A673 (cell line): ENCODE measurements around the gene GALNT9. TPM values are rescaled to one million over a fixed set of nuclear protein-coding genes. Genes with fewer than 3 reads are reported as not detected.

Experiments
- BruUV-seq: library from RNA; stranded (reverse); fragments of 400-500 nt; replicated peaks from 2 replicates; lab custom pipeline; 2021; lab: Mats Ljungman, UMichigan
- CTCF ChIA-PET: fragments of 300-600 bp; sonication (Branson Sonifier 250); formaldehyde crosslinking; loops from one replicate; lab custom pipeline; 2022; ENCODE audit warnings: antibody characterized with exemption; lab: Charles Lee
- POLR2A ChIA-PET: fragments of 300-600 bp; sonication (Branson Sonifier 250); formaldehyde crosslinking; loops from one replicate; lab custom pipeline; 2022; ENCODE audit warnings: antibody characterized with exemption; ENCODE audit not compliant: low non-redundant PET; lab: Charles Lee
- DNase-seq: peaks from one replicate; pipeline ENCODE4 v3.0.0-alpha.2; 2015; ENCODE audit warnings: low spot score
- H3K27ac ChIP-seq: fragments of 200-600 bp; sonication (generic); 2 replicates; pipeline ENCODE4 v1.5.1; 2016; ENCODE audit warnings: mixed run types, low read depth, mild to moderate bottlenecking, mixed read lengths, antibody characterized with exemption, low read length; ENCODE audit not compliant: poor library complexity, severe bottlenecking
- H3K27me3 ChIP-seq: fragments of 200-600 bp; sonication (generic); replicated peaks from 2 replicates; pipeline ENCODE4 v1.6.1; 2017; ENCODE audit warnings: mixed run types, low read depth, mild to moderate bottlenecking, mixed read lengths, antibody characterized with exemption, low read length; ENCODE audit not compliant: insufficient read depth, poor library complexity
- H3K36me3 ChIP-seq: fragments of 200-600 bp; sonication (generic); 2 replicates; pipeline ENCODE4 v1.6.1; 2016; ENCODE audit warnings: mixed run types, mild to moderate bottlenecking, mixed read lengths, antibody characterized with exemption, low read length; ENCODE audit not compliant: insufficient read depth, poor library complexity, severe bottlenecking
- H3K4me1 ChIP-seq: fragments of 200-600 bp; sonication (generic); 2 replicates; pipeline ENCODE4 v1.6.1; 2017; ENCODE audit warnings: mixed run types, mild to moderate bottlenecking, mixed read lengths, antibody characterized with exemption, low read length; ENCODE audit not compliant: insufficient read depth, poor library complexity, severe bottlenecking
- H3K4me3 ChIP-seq: fragments of 200-600 bp; sonication (generic); 2 replicates; pipeline ENCODE4 v1.5.1; 2016; ENCODE audit warnings: low read depth, mixed run types, mild to moderate bottlenecking, mixed read lengths, low read length; ENCODE audit not compliant: poor library complexity, severe bottlenecking
- H3K9me3 ChIP-seq: fragments of 200-600 bp; sonication (generic); 2 replicates; pipeline ENCODE4 v1.6.1; 2016; ENCODE audit warnings: mixed run types, low read depth, mild to moderate bottlenecking, mixed read lengths, antibody characterized with exemption, low read length; ENCODE audit not compliant: poor library complexity, severe bottlenecking
- EZH2 ChIP-seq: fragments of 200-600 bp; sonication (generic); IDR thresholded peaks from 2 replicates; pipeline ENCODE4 v1.6.1; 2017; ENCODE audit warnings: borderline replicate concordance, low read depth, mild to moderate bottlenecking, mixed read lengths, antibody characterized with exemption, low read length; ENCODE audit not compliant: poor library complexity, severe bottlenecking
- intact Hi-C: fragments of 100-400 bp; cut with micrococcal nuclease; formaldehyde crosslinking; loops from one replicate; pipeline ENCODE4 v1.10.0; 2022; ENCODE audit not compliant: unreplicated experiment
- total RNA-seq: library from RNA; stranded (reverse); gene quantifications from 2 replicates; pipeline ENCODE4 v1.2.3, GENCODE V29; 2021
- TF ChIP-seq, protein P1 (sequence below): fragments of 300-800, 200-600 bp; sonication (generic); conservative IDR thresholded peaks from 2 replicates; pipeline ENCODE4 v1.5.1; 2017; ENCODE audit warnings: low read depth, mild to moderate bottlenecking, antibody characterized with exemption, low read length, moderate library complexity, mixed read lengths

The GALNT9 gene
- total RNA-seq, 1 experiment from 2014 or later, result 7.4 TPM

DNA sequence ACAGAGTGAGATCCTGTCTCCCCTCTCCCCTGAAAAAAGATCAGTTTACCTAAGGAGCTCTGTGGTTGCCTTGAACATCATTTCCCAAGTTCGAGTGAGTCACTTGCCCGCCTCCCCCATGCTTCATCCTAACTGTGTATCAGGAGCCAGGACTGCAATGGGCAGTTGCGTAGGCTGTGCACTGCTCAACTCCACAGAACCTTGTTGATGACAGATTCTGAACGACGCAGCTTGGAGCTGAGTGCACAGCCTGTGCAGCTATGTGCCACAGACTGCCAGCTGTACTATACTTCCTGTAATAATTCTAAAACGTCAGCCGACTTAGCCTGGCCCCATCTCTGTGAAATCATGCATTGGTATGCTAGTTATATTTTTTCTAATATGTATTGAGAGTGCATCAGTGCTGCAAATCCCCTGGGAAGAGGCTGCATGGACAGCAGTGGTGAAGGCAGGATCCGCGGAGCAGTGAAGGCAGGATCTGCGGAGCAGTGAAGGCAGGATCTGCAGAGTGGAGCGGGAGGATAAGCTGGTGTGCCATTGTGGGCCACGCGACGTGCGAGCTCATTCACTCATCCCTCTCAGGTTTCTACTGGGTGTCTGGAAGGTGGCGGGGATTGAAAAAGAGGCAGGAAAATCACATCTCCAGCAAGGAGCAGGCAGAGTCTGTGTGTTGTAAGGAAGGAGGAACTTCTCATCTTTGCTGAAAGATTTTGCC lies 80.8 kb downstream of the GALNT9 start:
- Histone ChIP-seq H3K4me1 (peaks cover 9% of the 10 kb centered on the region), H3K27me3 (no peaks in the 10 kb centered on the region), H3K27ac (no peak overlapping the region), H3K9me3 (no peaks in the 10 kb centered on the region), H3K36me3 (no peaks in the 10 kb centered on the region), H3K4me3 (no peak overlapping the region)
- ChIA-PET POLR2A (no interaction called here), CTCF (interaction anchor here (0.9 kb wide), 1 partner anchor 95 kb away, joined by 3 read pairs; no protein-coding TSS in a partner anchor)
- no peak for DNase-seq
- TF ChIP-seq, protein P1, sequence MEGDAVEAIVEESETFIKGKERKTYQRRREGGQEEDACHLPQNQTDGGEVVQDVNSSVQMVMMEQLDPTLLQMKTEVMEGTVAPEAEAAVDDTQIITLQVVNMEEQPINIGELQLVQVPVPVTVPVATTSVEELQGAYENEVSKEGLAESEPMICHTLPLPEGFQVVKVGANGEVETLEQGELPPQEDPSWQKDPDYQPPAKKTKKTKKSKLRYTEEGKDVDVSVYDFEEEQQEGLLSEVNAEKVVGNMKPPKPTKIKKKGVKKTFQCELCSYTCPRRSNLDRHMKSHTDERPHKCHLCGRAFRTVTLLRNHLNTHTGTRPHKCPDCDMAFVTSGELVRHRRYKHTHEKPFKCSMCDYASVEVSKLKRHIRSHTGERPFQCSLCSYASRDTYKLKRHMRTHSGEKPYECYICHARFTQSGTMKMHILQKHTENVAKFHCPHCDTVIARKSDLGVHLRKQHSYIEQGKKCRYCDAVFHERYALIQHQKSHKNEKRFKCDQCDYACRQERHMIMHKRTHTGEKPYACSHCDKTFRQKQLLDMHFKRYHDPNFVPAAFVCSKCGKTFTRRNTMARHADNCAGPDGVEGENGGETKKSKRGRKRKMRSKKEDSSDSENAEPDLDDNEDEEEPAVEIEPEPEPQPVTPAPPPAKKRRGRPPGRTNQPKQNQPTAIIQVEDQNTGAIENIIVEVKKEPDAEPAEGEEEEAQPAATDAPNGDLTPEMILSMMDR, result no peak
- no peak for TF ChIP-seq EZH2
- BruUV-seq, result no TSS peak
- intact Hi-C loops, result no loop called here

DNA sequence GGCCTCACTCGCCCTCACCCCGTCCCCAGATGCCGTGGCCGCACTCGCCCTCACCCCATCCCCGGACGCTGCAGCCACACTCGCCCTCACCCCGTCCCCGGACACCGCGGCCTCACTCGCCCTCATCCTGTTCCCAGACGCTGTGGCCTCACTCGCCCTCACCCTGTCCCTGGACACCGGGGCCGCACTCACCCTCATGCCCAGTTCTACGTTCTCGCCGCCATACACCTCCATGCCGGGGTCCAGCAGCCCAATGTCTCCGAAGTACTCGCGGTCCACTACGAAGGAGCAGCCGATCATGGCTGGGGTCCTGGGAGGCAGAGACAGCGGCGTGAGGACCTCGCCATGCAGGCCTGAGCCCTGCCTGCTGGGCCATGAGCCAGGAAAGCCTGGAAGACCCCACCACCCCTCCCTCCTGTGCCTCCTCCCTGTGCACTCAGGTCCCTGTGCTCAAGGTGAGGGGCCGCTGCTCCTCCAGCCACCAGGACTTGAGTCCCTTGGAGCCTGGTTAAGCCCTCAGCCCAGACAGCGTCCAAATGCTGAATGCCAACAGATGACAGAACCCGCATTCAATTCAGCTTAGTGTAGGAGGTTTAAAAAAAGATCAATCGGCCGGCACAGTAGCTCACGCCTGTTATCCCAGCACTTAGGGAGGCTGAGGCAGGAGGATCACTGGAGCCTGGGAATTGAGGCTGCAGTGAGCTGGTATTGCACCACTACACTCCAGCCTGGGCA lies 81.5 kb downstream of the GALNT9 start:
- ChIA-PET POLR2A (no interaction called here), CTCF (interaction anchor here (0.9 kb wide), 1 partner anchor 94 kb away, joined by 3 read pairs; no protein-coding TSS in a partner anchor)
- H3K27me3 ChIP-seq, result no peaks in the 10 kb centered on the region
- no TSS peak for BruUV-seq
- intact Hi-C loops, result no loop called here
- DNase-seq, result no peak
- H3K4me3 ChIP-seq, result no peak overlapping the region
- no peak for TF ChIP-seq EZH2
- TF ChIP-seq, protein P1, result no peak
- H3K9me3 ChIP-seq, result no peaks in the 10 kb centered on the region
- H3K36me3 ChIP-seq, result no peaks in the 10 kb centered on the region
- H3K27ac ChIP-seq, result no peak overlapping the region
- H3K4me1 ChIP-seq, result peaks cover 9% of the 10 kb centered on the region

DNA sequence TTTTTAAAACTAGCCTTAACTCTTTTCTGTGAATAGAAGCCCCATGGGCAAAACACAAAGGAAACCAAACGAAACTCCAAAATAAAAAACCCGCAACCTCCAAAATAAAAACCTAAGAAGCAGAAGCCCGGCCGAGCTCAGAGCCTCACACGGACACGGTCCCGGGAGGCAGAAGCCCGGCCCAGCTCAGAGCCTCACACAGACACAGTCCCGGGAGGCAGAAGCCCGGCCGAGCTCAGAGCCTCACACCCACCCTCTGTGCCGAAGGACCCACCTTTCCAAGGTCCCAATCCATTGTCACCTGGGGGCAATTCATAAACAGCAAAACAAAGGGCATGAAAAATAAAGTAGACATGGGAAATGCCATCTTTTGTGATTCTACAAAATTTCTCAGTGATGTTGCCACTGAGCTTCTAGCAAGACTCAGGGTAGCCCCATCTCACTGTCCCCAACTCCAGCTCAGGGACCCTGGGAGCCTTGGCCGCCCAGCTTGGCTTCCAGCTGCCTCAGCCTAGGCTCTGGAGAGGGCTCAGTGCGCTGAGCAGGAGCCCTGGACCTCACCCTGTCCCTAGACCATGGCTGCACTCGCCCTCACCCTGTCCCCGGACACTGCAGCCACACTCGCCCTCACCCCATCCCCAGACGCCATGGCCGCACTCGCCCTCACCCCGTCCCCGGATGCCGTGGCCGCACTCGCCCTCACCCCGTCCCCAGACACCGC lies 82.2 kb downstream of the GALNT9 start:
- intact Hi-C loops, result no loop called here
- Histone ChIP-seq H3K4me1 (peaks cover 9% of the 10 kb centered on the region), H3K36me3 (no peaks in the 10 kb centered on the region), H3K27ac (no peak overlapping the region), H3K4me3 (no peak overlapping the region), H3K9me3 (no peaks in the 10 kb centered on the region), H3K27me3 (no peaks in the 10 kb centered on the region)
- BruUV-seq, result no TSS peak
- ChIA-PET CTCF (no interaction called here), POLR2A (no interaction called here)
- DNase-seq, result no peak
- no peak for TF ChIP-seq EZH2
- TF ChIP-seq, protein P1, result no peak
